HL-60 (cell line): ENCODE measurements around the gene ZNF225.

ENCODE experiments used
- DNase-seq, 2 experiments: peaks; one replicate each; pipeline ENCODE4 v3.0.0-alpha.2; 2010 to 2020; ENCODE audit warnings: low read depth in 1 of 2, low spot score in 1 of 2
- H3K27ac ChIP-seq: fragments of 250-450 bp; sonication (Bioruptor Pico); replicated peaks from 2 replicates; pipeline ENCODE4 v1.5.1; 2020; ENCODE audit warnings: mild to moderate bottlenecking, moderate library complexity
- H3K27me3 ChIP-seq: fragments of 250-450 bp; sonication (Bioruptor Pico); 2 replicates; pipeline ENCODE4 v1.5.1; 2021; ENCODE audit warnings: mild to moderate bottlenecking, moderate library complexity; ENCODE audit not compliant: insufficient read depth, poor library complexity, severe bottlenecking
- H3K4me3 ChIP-seq: replicated peaks from 2 replicates; pipeline ENCODE4 v1.5.1; 2011; ENCODE audit warnings: mild to moderate bottlenecking, control low read depth, low read length; ENCODE audit not compliant: insufficient read depth
- CTCF ChIP-seq: IDR thresholded peaks from one replicate; pipeline ENCODE4 v1.5.1; 2011; ENCODE audit warnings: low read length, control low read depth, inconsistent platforms; ENCODE audit not compliant: insufficient read depth
- GABPA ChIP-seq: IDR thresholded peaks from 2 replicates; pipeline ENCODE4 v1.6.1; 2012; ENCODE audit warnings: low read depth
- POLR2AphosphoS5 ChIP-seq: IDR thresholded peaks from 2 replicates; pipeline ENCODE4 v1.6.1; 2012; ENCODE audit warnings: low read depth
- REST ChIP-seq: IDR thresholded peaks from 2 replicates; pipeline ENCODE4 v1.6.1; 2012; ENCODE audit warnings: low read depth; ENCODE audit not compliant: insufficient replicate concordance
- SPI1 ChIP-seq: IDR thresholded peaks from 2 replicates; pipeline ENCODE4 v1.6.1; 2012; ENCODE audit warnings: low read depth, mild to moderate bottlenecking, borderline replicate concordance

ZNF225 gene

GRCh38 chr19:44071824-44072542 lies 41.2 kb upstream of the ZNF225 start, which contains the start of gene ZNF284:
ZNF284 (plus strand) TSS chr19:44072159; CDS start chr19:44076390, 4,231 bp downstream.
- peak; percentile 86 to 93 for DNase-seq
- no peaks in the 10 kb centered on the region for H3K27me3 ChIP-seq
- peak within 1 kb of the TSS; percentile 42 for H3K27ac ChIP-seq
- TF ChIP-seq POLR2AphosphoS5 = peak; percentile 74; the same call in 1 of the 2 replicates
- peak; percentile 35 for TF ChIP-seq REST
- TF ChIP-seq SPI1 = peak; percentile 89
- TF ChIP-seq CTCF = no peak
- TF ChIP-seq GABPA = peak; percentile 84
- H3K4me3 ChIP-seq = peak within 1 kb of the TSS; percentile 63

GRCh38 chr19:44072543-44073401 lies 40.4 kb upstream of the ZNF225 start:
- Histone ChIP-seq H3K4me3 (peak overlapping the region; percentile 63), H3K27me3 (no peaks in the 10 kb centered on the region), H3K27ac (peak overlapping the region; percentile 42)
- no peak for TF ChIP-seq REST
- no peak for TF ChIP-seq CTCF
- TF ChIP-seq GABPA = no peak
- TF ChIP-seq POLR2AphosphoS5 = no peak
- TF ChIP-seq SPI1 = no peak
- DNase-seq = peak in 1 of 2 experiments; percentile 8

- no peak for TF ChIP-seq REST
- TF ChIP-seq POLR2AphosphoS5 = no peak
- TF ChIP-seq GABPA = no peak
- no peak for TF ChIP-seq CTCF
- no peak for TF ChIP-seq SPI1
- no peak for DNase-seq
- no peak overlapping the region for H3K27ac ChIP-seq
- H3K4me3 ChIP-seq = no peak overlapping the region
- no peaks in the 10 kb centered on the region for H3K27me3 ChIP-seq
These were observed 36.9 kb upstream of the ZNF225 start for GRCh38 chr19:44076325-44076724.
